ENCODE data around the gene CDC27. TPM values are rescaled to one million over a fixed set of nuclear protein-coding genes. Genes with fewer than 3 reads are reported as not detected.
"Not testable (repeated sequence)": the region's sequence is repeated elsewhere in the genome, so short reads cannot be mapped to it uniquely, and the experiment has no call there.

CDC27 gene
- total RNA-seq, 1 donor from 2014 or later, result 73.7 TPM

DNA sequence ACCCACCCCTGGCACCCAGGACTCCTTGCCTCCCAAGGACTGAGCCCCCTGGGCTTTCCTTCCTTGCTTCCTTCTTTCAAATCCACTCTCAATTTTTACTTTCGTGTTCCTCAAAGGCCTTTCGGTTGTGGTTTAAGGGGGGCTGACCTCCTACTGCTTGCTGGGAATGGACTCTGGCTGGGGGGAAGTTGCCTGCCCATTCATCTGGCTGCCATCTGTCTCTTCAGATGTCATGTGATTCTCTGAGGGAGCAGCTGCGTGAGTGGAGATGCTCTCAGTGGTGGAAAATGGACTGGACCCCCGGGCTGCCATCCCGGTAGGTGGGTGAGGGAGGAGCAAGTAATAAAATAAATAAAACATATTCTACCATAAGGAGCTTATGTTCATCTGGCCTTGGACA lies 116.2 kb downstream of the CDC27 start:
- no peak overlapping the region for H3K4me3 ChIP-seq (ENCODE audit: low read depth, low read length)
- H3K36me3 ChIP-seq (ENCODE audit: control insufficient read depth, insufficient read depth, low read length), result no peaks in the 10 kb centered on the region
- FAIRE-seq (no peak), DNase-seq (ENCODE audit: low read depth) (no peak)
- H3K27me3 ChIP-seq (ENCODE audit: control insufficient read depth, insufficient read depth, low read length), result no peaks in the 10 kb centered on the region
- TF ChIP-seq, protein P1, sequence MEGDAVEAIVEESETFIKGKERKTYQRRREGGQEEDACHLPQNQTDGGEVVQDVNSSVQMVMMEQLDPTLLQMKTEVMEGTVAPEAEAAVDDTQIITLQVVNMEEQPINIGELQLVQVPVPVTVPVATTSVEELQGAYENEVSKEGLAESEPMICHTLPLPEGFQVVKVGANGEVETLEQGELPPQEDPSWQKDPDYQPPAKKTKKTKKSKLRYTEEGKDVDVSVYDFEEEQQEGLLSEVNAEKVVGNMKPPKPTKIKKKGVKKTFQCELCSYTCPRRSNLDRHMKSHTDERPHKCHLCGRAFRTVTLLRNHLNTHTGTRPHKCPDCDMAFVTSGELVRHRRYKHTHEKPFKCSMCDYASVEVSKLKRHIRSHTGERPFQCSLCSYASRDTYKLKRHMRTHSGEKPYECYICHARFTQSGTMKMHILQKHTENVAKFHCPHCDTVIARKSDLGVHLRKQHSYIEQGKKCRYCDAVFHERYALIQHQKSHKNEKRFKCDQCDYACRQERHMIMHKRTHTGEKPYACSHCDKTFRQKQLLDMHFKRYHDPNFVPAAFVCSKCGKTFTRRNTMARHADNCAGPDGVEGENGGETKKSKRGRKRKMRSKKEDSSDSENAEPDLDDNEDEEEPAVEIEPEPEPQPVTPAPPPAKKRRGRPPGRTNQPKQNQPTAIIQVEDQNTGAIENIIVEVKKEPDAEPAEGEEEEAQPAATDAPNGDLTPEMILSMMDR (IDR thresholded peaks at IDR 0.05; ENCODE audit: insufficient read depth, low read length, severe bottlenecking), result no peak

DNA sequence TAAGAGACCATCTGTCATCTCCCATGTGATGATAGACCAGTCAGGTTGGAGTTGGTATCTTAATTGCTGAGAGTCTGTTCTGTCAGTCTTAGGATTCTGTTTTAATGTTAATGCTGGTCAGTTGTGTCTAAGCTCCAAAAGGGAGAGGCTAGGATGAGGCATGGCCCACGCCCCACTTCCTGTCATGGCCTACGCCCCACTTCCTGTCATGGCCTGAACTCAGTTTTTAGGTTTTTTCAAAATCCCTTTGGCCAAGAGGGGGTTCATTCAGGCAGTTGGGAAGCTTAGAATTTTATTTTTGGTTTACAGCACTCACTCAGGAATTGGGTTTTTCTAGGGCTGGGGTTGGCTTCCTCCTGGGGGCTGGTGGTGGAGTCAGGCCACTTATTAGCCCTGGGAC lies 117.9 kb downstream of the CDC27 start:
- DNase-seq (ENCODE audit: low read depth), result peak; percentile 6
- FAIRE-seq; H3K4me3 ChIP-seq (ENCODE audit: low read depth, low read length); H3K27me3 ChIP-seq (ENCODE audit: control insufficient read depth, insufficient read depth, low read length); H3K36me3 ChIP-seq (ENCODE audit: control insufficient read depth, insufficient read depth, low read length): not testable (repeated sequence)

- FAIRE-seq, result peak; percentile 92
- not testable (repeated sequence) for H3K27me3 ChIP-seq (ENCODE audit: control insufficient read depth, insufficient read depth, low read length); H3K36me3 ChIP-seq (ENCODE audit: control insufficient read depth, insufficient read depth, low read length); H3K4me3 ChIP-seq (ENCODE audit: low read depth, low read length)
- DNase-seq (ENCODE audit: low read depth), result peak; percentile 96
Measured at GRCh38 chr17:47070266-47070665, 118.8 kb downstream of the CDC27 start.

Other genes starting within 250 kb of the CDC27 start
- gene RPRML, start 210.0 kb downstream of the CDC27 start, total RNA-seq, result not detected in 2 replicates
- not detected in 2 replicates for gene MYL4, start 20.1 kb upstream of the CDC27 start, total RNA-seq
- gene ITGB3, start 64.5 kb upstream of the CDC27 start, total RNA-seq, result 0.26 and 0.51 TPM in 2 replicates
- gene EFCAB13, start 134.7 kb upstream of the CDC27 start, total RNA-seq, result 0.26 and 5.1 TPM in 2 replicates

Measured in bronchial epithelial cell (primary cell).